Stimulated activated CD8-positive, alpha-beta memory T cell treated with anti-CD3 and anti-CD28 coated beads, Interleukin-4, amount 100 ng/mL, for 1 hour (primary cell): ENCODE results near the gene TBC1D8.
A peak's percentile ranks its signal among the peaks of the same experiment; 100 is the strongest.

Experiments
- DNase-seq, 2 donors: peaks; one replicate each; pipeline ENCODE4 v3.0.0-alpha.2; 2020; ENCODE audit warnings: low read depth in 2 of 2, low spot score in 1 of 2

Gene TBC1D8

DNA sequence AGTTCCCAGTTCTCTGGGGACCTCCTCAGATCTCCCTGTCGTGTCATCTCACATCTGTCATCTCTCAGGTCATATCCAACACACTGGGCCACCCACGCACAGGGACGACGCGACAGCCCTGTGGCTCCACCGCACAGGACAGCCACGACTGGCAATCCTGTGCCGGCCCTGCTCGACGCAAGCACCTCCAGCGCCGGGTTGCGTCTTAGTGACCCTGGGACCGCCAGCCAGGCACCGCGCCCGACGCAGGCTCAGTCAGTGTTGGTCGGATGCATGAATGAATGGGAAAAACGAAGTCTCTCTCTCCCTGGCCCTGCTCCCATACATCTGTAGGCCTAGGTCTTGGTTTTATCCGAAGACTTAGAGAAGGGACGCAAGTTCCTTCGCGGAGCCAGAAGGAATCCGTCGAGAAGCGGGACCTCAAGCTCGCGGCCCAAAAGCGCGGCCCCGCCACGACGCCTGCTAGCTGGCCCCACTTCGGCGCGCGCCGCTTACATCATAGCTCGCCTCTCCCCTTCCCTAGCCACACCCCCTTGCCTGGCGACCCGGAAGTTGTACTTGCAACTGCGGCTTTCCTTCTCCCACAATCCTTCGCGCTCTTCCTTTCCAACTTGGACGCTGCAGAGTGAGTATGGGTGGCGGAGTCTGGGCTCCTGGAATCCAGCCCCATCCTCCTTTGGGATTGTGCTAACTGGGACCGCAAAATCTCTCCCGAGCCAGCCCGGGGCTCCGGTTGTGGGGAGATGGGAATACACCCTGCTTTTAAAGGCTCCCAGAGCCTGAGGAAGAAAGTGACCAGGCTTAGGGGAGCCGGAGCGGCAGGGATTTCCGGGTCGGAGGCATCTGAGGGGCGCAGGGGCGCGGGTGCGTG is 149.3 kb downstream of the TBC1D8 start, which contains the start of gene RPL31:
Gene RPL31 (plus strand): TSS at position 599 of the 871 bp plus-strand sequence. CDS start 413 bp downstream, outside the sequence.
- DNase-seq = peak; percentile 84 to 91

DNA sequence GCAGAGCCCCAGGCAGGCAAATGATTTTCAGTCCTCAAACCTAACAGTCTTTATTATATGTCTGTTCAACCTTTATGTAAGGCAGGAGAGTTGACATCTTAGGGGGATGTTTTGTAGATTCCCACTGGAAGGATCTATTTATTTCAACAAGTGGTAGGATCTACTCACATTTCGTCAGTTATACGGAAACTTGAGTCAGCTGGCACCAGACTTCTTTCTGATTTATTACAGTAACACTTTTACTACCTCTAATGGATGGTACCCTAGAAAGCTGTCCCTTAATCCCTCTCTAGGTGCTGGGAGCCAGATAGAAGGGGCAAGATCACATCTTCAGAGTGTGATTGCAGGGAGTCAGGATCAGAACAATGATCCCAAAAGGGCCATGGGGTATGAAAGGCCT is 151.2 kb downstream of the TBC1D8 start:
- no peak for DNase-seq

DNA sequence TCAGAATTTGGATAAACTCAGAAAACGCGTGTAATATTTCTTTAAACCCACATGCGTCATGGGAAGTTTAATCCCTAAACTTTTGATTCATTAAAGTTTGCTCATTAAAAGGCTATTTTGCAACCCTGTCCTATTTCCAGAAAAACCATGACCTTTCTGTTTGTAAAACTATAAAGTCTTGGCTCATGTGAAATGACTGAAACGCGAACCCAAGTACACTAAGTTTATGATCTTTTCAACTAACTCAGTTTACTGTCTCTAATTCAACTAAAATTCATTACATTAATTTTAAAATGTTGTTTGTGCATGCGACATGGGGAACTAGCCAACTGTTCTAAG is 153.0 kb downstream of the TBC1D8 start:
- no peak for DNase-seq

DNA sequence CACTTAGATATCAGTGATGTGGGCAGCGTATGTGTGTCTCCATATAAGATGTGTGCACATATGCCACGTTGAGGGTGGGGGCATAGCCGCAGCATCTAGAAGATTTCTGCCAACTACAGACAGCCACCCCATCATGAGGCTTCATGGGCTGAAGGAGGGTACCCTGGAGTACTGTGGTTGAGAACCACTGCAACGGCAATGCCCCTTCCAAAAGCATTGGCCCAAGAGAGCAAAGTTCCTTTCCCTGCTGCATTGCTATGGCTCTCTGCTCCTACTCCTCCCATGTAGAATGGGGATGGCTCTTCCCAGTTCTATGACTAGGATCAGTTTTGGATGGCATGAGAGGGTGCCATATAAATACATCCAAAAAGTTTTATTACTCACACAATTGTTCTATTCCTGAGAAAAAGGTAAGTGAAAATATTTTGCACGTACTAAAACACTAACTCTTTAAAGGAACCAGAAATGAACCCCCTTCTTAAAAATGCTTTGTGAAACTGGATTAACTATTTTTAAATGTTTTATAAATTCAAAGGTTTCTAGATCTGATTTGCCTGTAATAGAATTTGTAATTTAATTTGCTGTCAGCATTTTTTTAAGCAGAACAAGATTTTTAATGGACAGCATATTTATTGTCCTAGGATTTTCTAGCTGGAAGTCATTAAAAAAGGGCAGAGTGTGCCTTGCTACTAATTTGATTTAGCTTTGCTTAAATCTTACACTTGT is 153.5 kb downstream of the TBC1D8 start:
- DNase-seq = no peak

DNA sequence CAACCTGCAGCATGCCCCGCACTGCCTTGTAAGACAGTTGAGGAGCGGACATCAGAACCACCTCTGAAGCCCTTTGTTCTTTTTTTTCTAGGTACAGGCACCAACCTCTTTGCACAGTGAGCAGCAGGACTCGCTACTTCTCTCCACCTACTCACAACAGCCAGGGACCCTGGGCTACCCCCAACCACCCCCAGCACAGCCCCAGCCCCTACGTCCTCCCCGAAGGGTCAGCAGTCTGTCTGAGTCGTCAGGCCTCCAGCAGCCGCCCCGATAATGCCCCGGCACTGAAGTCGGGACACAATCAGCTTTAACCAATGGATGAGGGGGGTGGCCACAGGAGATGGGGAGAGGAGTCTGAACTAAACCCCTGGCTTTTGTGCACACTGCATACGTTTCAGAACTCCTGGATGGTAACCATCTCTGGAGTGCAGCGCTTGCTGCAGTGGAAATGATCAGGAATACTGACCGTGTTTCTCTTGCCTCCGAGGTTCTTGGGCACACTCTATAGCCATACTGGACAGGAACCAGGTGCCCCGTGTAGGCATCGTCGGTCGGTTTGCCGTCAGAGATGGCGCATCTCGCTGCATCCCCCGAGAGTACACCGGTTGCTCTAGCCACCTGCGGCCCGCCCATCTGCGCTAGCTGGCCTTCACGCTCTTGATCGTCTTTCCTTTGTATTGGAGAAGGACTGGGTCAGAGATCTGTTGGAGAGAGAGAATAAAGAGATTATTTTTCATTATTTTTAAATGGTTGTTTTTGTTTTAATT is 155.7 kb downstream of the TBC1D8 start:
- no peak for DNase-seq

DNA sequence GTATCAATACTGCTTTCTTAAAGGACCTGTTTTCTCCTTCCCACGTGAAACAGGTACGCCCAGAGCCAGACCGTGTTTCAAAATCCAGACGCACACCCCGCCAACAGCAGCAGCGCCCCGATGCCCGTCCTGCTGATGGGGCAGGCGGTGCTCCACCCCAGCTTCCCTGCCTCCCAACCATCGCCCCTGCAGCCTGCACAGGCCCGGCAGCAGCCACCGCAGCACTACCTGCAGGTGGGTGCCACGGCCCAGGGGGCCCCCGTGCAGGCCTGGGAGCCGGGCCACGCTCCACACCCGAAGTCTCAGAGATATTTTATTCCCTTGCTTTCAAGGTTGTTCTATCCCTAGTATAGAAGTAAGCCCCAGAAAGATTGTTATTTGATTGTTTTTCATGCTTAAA is 157.9 kb downstream of the TBC1D8 start:
- no peak for DNase-seq

DNA sequence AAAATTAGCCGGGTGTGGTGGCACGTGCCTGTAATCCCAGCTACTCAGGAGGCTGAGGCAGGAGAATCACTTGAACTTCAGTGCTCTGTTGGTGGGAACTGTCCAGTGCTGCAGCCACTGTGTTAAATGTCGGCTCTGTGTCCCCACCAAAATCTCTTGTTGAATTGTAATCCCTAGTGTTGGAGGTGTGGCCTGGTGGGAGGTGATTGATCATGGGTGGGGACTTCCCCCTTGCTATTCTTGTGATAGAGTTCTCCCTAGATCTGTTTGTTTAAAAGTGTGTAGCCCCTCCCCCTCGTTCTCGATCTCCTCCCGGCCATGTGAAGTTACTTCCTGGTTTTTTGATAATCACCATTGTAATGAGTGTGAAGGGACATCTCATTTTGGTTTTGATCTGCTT is 158.9 kb downstream of the TBC1D8 start:
- DNase-seq = no peak

DNA sequence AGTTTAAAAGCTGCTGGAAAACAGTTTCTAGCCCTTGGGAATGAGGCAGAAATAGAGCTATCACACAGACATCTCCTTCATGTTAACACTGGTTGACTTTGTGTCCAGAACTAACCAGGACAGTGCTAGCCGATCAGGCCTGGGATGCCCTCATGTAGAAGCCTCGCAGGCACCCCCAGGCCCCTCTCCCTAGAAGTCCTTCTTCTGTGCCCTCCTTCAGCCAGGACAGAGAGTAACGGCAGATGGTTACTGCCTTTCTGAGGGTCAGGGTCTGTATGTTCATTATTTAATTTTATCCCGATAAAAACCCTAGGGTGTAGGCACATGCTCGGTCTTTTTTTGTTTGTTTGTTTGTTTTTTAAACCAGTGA is 159.8 kb downstream of the TBC1D8 start:
- DNase-seq = no peak

DNA sequence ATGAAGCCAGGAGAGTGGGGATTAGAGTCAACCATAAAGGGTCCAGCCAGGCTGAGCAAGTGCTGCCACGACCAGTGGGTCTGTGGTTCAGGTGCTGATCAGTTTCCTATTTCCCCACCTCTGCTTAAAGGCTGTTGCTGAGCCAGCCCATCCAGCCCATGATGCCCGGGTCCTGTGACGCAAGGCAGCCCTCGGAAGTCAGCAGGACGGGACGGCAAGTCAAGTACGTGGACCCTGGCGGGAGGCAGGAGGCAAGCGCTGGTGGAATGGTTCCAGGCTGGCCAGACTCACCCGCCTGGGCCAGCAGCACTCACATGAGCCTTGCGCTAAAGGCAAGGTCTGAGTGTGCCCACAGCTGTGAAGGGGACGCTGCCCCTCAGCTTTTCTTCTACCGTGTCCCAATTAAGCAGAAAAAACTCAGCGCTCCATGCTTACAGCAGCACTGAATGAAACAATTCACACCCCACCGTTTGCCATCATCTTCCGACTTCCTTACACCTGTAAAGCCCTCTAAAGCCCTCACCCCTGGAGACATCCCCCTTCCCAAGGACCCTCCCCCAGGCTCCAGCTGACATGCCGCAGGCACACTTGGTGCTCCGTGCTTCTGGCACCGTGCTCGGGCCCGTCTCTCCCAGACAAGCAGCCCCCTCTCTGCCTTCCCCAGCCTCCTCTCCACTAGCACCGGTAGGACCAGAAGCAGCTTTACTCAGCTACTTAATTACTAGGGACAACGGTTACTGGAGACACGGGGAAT is 160.4 kb downstream of the TBC1D8 start:
- DNase-seq = no peak

DNA sequence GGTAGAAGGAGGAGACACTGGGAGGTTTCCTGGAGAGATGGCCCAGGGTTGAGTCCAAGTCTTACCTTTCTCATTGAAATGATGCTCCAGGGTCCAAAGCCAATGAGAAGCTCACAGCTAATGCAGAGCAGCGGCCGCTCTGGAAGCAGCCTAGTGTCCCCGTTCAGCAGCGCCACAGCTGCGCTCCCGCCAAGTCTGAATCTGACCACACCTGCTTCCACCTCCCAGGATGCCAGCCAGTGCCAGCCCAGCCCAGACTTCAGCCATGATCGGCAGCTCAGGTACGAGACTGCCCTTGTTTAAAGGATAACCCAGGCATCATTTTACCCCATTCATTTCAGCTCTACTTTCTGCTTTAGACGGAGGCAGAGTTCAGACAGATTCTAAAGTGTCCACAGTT is 161.0 kb downstream of the TBC1D8 start:
- DNase-seq = no peak

DNA sequence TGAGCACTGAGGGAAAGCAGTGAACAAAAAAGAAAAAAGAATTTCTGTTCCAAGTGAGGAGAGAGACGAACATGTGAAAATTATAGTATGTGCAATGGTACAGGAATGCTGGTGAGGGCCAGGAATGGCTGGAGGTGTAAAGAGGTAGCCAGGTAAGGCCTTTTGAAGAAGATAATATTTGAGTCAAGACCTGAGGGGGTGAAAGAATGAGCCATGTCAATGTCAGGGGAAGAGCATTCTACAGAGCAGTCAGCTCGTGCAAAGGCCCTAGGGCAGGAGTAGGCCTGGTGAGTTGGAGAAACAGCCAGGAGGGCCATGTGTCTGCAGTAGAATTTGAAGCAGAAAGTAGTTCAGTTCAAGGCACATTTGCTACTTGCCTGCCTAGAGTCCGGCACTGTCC is 161.5 kb downstream of the TBC1D8 start:
- DNase-seq = no peak

DNA sequence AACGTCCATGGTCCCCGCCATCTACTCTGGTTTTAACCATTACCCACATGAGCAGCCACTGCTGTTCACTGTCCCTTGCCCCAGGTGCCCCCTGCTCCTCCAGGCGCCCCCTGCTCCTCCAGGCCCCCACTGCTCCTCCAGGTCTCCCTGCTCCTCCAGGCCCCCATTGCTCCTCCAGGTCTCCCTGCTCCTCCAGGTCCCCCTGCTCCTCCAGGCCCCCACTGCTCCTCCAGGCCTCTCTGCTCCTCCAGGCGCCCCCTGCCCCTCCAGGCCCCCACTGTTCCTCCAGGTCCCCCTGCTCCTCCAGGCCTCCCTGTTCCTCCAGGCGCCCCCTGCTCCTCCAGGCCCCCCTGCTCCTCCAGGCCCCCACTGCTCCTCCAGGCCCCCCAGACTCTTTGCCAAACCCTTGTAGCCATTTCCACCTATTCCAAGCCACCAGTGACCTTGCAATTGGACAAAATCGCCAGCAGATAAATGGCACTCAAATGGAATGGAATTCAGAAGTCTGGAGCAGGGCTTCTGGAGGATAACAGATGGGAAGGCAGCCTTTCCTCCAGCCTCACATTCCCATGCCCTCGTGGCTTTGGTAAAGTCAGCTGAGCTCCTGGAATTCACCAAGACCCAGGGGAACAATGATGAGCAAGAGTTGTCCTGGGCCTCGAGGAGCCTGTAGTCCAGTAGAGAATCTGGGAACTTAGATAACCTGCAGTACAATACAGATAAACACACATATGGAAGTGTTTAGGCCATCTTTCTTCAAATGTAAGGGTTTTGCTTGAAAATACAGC is 162.4 kb downstream of the TBC1D8 start:
- no peak for DNase-seq

DNA sequence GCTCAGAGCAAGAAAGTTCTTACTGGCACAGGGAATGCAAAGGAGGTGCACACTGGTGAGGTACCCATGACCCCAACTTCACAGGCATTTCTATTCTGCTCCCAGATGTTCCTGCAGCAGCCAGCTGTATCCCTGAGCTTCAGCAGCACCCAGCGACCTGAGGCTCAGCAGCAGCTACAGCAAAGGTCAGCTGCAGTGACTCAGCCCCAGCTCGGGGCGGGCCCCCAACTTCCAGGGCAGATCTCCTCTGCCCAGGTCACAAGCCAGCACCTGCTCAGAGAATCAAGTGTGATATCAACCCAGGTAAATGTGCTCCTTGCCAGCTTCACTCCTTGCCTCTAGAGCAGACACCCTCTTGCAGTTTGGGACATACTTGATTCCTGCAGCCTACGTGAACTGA is 163.2 kb downstream of the TBC1D8 start:
- no peak for DNase-seq

DNA sequence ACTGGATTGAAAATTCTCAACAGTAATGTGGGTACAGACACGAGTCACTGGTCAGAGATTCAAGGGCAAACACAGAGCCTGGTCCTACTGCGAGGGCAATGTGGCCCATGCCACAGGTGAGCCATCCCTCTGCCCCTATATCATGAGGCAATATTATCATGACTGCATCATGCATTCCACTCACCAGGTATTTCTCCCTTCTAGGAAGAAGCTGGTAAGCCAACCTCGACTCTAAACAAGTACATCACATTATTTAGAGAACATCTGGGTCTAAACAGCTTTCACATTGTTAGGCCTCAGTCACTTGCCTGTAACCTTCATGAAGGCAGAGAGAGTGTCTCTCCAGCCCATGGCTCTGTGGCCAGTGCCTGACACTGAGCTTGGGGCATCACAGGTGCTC is 163.6 kb downstream of the TBC1D8 start:
- DNase-seq = no peak

DNA sequence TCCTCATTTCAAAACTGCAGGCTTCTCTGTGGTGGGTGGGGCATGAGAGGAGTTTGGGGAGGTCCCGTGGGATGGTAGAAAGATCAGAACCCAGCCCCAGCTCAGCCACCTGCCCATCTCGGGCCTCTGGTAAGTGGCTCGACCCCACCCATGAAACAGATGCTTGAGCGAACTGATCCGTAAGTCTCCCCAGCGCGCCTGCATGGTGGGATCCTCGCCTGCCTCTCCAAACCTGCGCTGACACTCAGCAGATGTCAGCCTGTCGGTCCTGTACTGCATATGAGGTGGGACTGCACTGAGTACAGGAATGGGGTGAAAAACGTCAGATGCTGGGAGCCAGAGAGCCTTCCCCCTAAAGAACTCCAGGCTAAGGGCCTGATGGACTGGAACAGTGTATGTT is 165.0 kb downstream of the TBC1D8 start:
- DNase-seq = no peak

DNA sequence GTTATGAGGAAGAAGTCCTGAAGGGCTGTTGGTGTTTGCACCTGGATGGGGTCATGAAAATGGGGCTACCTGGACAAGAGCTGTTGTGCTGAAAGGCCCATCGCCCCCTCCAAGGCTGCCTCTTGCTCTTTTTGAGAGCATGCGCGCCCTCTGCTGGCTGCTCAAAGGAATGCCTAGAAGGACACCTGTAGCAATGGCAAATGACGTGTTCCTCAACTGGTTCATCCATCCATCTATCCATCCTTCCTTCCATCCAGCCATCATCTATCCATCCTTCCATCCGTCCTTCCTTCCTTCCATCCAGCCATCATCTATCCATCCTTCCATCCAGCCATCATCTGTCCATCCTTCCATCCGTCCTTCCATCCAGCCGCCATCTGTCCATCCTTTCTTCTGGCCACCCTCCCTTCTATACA is 166.3 kb downstream of the TBC1D8 start:
- DNase-seq = peak; percentile 50 to 54

DNA sequence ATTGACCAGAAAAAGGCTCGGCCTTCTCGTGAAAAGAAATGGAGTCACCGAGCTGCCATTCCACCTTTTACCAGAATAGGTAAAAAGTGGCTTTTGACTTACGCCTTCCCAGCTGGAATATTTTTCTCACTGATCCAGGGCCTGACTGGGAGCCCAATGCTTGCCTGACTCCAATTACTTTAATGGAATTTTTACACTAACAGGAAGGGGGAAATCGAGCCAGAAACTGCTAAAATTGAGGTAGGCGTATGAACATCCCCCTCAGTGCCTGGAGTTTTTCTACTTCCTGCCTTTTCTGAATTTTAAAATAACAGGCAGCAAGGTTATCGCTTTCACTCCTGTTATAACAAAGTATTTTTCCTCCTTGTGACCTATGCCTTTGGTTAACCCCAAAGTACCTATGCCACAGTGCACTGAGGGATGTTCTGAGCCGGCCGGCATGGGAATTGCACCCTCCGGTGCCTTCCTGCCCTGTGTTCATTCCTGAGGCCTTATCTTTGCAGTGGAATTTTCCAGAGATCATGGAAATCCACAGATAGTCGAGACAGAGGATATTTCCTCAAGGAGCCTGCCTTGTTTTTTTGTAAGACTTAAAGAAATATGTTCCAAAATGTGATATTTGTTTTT is 167.4 kb downstream of the TBC1D8 start:
- DNase-seq = no peak

DNA sequence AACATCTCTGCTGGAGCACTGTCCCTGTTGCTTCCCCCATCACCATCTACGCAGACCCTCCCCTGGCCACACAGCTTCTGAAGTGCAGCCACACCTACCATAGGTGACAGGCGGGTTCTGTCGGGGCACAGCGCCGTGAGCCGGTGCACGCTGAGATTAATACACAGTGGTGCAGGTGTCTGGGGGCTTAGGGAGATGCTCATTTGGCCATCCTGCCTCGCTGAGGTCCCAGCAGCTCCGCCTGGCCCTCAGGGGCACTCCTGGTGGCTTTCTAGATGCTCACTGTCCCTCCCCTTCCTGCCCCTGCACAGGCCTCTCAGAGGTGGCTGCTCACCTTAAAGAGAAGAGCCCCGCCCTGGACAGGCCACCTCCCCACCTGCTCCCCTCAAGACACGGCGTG is 168.0 kb downstream of the TBC1D8 start:
- DNase-seq = no peak

DNA sequence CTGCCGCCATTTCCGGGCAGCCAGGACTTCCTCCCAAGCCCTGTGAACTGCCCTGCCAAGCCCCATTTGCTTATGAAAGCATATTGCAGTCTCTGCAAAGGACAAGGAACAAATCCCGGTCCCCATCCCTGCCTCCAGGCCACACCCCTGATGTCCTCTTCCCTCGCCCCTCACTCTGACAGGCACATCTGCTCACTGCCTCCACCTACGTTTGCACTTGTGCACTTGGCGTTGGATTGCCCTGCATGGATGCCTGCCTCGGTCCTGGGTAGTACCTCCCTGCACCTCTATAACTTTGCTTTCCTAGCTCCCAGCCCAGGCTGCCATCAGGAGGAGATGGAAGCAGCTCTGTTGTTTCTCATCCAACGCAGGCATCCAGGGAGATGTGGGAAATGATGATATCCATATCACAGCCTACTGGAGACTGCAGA is 168.7 kb downstream of the TBC1D8 start:
- no peak for DNase-seq

DNA sequence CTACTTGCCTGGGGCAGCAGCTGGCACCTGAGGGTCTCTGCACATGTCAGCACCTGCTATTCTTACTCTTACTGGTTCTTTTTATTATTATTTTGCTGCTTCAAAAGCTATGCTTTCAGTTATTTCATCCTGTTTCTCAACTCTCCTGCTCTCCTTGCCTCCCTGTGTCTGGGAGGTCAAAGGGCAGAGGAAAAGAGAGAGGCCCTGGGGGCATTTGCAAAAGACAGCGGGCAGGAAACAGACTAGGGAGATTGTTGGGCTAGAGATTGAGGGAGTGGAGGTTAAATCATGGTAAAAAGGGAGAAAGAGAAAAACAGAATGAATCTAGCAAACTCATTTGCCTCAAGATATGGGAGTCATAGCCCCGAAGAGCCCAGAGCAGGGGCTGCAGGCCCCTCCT is 170.2 kb downstream of the TBC1D8 start:
- DNase-seq = no peak
